Measurements from ENCODE around the gene SRPX.

The SRPX gene

GRCh38 chrX:38216642-38217041, 4.0 kb downstream of the SRPX start:
- H3K27ac ChIP-seq (ENCODE audit: low read depth, low read length, poor library complexity, severe bottlenecking): no peak overlapping the region
- no peaks in the 10 kb centered on the region for H3K27me3 ChIP-seq (ENCODE audit: insufficient read depth, low read length)
- no peak overlapping the region for H3K4me3 ChIP-seq (ENCODE audit: low read depth, low read length, poor library complexity, severe bottlenecking)
- H3K4me1 ChIP-seq (ENCODE audit: insufficient read depth, low read length, severe bottlenecking): no peaks in the 10 kb centered on the region
- no peaks in the 10 kb centered on the region for H3K36me3 ChIP-seq (ENCODE audit: insufficient read depth, low read length)
- no peaks in the 10 kb centered on the region for H3F3A ChIP-seq (ENCODE audit: insufficient read depth, low read length)
- H3K9me2 ChIP-seq (ENCODE audit: low read depth, low read length): no peaks in the 10 kb centered on the region
- TF ChIP-seq EZH2 (IDR thresholded peaks at IDR 0.05; ENCODE audit: borderline replicate concordance, low read length): no peak
- TF ChIP-seq CTCF (IDR thresholded peaks at IDR 0.05; ENCODE audit: low read length): no peak
- no peak overlapping the region for H3K9ac ChIP-seq (ENCODE audit: low read length)
- H2AFZ ChIP-seq (ENCODE audit: low read length): no peak overlapping the region
- H3K4me2 ChIP-seq (ENCODE audit: low read length): no peak overlapping the region
- no peaks in the 10 kb centered on the region for H3K9me3 ChIP-seq (ENCODE audit: low read length)
- no peaks in the 10 kb centered on the region for H4K20me1 ChIP-seq (ENCODE audit: insufficient read depth, low read length)
- no peaks in the 10 kb centered on the region for H3K79me2 ChIP-seq (ENCODE audit: insufficient read depth, low read length)

- Histone ChIP-seq H3K27me3 (ENCODE audit: insufficient read depth, low read length) (no peaks in the 10 kb centered on the region), H3K4me2 (ENCODE audit: low read length) (no peak overlapping the region), H3K36me3 (ENCODE audit: insufficient read depth, low read length) (no peaks in the 10 kb centered on the region), H3K4me1 (ENCODE audit: insufficient read depth, low read length, severe bottlenecking) (no peaks in the 10 kb centered on the region), H3K9me3 (ENCODE audit: low read length) (no peaks in the 10 kb centered on the region), H3K79me2 (ENCODE audit: insufficient read depth, low read length) (no peaks in the 10 kb centered on the region), H2AFZ (ENCODE audit: low read length) (no peak overlapping the region), H3K4me3 (ENCODE audit: low read depth, low read length, poor library complexity, severe bottlenecking) (no peak overlapping the region), H3K9ac (ENCODE audit: low read length) (no peak overlapping the region), H3F3A (ENCODE audit: insufficient read depth, low read length) (no peaks in the 10 kb centered on the region), H4K20me1 (ENCODE audit: insufficient read depth, low read length) (no peaks in the 10 kb centered on the region), H3K27ac (ENCODE audit: low read depth, low read length, poor library complexity, severe bottlenecking) (no peak overlapping the region), H3K9me2 (ENCODE audit: low read depth, low read length) (no peaks in the 10 kb centered on the region)
- no peak for TF ChIP-seq EZH2 (IDR thresholded peaks at IDR 0.05; ENCODE audit: borderline replicate concordance, low read length)
- TF ChIP-seq CTCF (IDR thresholded peaks at IDR 0.05; ENCODE audit: low read length): no peak
These were observed 5.8 kb downstream of the SRPX start for GRCh38 chrX:38214551-38215531.

DNA sequence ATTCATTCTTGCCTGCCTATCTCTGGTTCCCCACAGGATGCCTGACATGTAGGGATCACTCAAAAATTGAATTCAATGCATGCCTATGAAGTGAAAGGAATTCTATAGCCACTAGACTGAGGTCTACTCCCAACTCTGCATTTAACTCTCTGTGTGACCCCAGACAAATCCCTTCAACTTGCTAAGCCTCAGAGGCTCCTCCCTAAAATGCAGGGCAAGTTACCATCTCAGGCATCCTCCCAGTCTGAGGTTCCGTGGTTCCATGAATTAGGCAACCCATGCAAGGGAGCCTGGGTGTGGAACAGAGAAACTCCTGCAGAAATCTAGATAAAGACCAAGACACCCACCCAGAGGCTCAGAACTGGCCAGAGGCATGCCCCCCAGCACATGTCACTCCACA, 6.6 kb downstream of the SRPX start:
- Histone ChIP-seq H3K4me1 (ENCODE audit: insufficient read depth, low read length, severe bottlenecking) (no peaks in the 10 kb centered on the region), H3K36me3 (ENCODE audit: insufficient read depth, low read length) (no peaks in the 10 kb centered on the region), H3K27me3 (ENCODE audit: insufficient read depth, low read length) (no peaks in the 10 kb centered on the region), H3K27ac (ENCODE audit: low read depth, low read length, poor library complexity, severe bottlenecking) (no peak overlapping the region), H3K4me3 (ENCODE audit: low read depth, low read length, poor library complexity, severe bottlenecking) (no peak overlapping the region), H2AFZ (ENCODE audit: low read length) (no peak overlapping the region), H3K9me3 (ENCODE audit: low read length) (no peaks in the 10 kb centered on the region), H3K4me2 (ENCODE audit: low read length) (no peak overlapping the region), H3K79me2 (ENCODE audit: insufficient read depth, low read length) (no peaks in the 10 kb centered on the region), H4K20me1 (ENCODE audit: insufficient read depth, low read length) (no peaks in the 10 kb centered on the region), H3K9ac (ENCODE audit: low read length) (no peak overlapping the region), H3F3A (ENCODE audit: insufficient read depth, low read length) (no peaks in the 10 kb centered on the region), H3K9me2 (ENCODE audit: low read depth, low read length) (no peaks in the 10 kb centered on the region)
- TF ChIP-seq CTCF (IDR thresholded peaks at IDR 0.05; ENCODE audit: low read length) (no peak), EZH2 (IDR thresholded peaks at IDR 0.05; ENCODE audit: borderline replicate concordance, low read length) (no peak)

Measured in OCI-LY1 (cell line).